Stimulated activated CD4-positive, alpha-beta T cell treated with anti-CD3 and anti-CD28 coated beads, Interleukin-4, amount 100 ng/mL, for 1 hour (primary cell): ENCODE measurements around the gene CFAP92.
"Not testable (repeated sequence)": the region's sequence is repeated elsewhere in the genome, so short reads cannot be mapped to it uniquely, and the experiment has no call there.

Experiments used
- DNase-seq: peaks from one replicate; pipeline ENCODE4 v3.0.0-alpha.2; 2020

CFAP92 gene

DNA sequence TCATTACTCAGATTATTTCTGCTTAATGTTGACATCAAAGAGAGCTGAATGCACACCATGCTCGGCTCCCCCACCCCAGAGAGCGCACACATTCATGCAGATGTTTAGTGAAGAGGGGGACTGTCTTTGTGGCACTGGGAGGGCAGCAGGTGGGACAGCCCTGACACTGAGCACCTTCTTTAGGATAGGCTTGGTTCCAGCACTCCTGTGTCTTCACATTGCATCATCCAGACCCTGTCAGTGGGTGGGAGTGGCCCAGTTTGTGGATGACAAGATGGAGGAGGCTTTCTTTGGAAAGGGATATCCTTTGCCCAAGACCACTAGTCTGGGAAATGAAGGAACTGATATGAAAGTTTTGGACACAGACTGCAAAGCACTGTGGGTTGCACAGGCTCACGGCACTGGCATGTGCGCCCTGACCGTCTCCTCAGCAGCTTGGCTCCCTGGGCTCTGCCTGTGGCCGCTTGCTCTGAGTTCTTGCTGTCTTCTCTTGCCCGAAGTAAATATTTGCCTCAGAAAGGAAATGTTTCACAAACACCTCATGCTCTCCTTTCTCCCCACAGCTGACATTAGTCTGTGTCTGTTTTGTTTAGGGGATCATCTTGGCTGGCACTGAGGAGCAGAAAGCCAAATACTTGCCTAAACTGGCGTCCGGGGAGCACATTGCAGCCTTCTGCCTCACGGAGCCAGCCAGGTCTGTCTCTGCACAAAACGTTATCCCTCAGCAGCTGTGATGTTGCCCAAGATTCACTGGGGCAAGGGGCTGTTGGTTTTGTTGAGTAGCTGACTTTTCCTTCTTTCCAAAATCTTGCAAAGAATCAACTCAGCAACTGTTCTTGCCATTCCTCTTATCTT lies 97.8 kb downstream of the CFAP92 start:
- DNase-seq, result no peak

DNA sequence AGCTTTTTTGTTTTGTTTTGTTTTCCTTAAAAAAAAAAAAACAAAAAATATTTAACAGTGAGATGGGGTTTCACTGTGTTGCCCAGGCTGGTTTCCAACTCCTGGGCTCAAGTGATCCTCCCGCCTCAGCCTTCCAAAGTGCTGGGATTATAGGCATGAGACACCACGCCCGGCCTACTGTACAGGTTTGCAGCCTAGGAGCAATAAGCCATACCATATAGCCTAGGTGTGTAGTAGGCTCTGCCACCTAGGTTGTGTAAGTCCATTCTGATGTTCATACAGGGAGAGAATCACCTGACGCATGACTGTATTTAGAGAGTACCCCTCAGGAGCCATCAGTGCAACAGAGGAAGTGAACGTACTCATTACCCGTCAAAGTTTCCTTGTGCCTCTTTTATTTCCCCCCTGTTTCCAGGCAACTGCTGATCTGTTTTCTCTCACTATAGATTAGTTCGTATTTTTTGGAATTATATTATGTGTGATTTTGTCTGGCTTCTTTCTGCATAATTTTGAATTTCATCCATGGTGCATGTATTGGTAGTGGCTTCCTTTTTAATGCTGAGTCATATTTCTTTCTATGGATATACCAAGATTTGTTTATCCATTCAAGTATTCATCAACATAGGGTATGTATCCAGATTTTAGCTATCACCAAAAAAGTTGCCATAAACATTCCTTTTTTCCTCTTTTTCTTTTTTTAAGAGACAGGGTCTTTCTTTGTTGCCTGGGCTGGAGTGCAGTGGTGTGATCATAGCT lies 104.6 kb downstream of the CFAP92 start:
- DNase-seq, result no peak

GRCh38 chr3:128884992-128885391 lies 108.9 kb downstream of the CFAP92 start:
- no peak for DNase-seq

- DNase-seq, result no peak
These were observed 111.2 kb downstream of the CFAP92 start for GRCh38 chr3:128882719-128883118.

- DNase-seq, result no peak
These were observed 112.3 kb downstream of the CFAP92 start for GRCh38 chr3:128881576-128881975.

DNA sequence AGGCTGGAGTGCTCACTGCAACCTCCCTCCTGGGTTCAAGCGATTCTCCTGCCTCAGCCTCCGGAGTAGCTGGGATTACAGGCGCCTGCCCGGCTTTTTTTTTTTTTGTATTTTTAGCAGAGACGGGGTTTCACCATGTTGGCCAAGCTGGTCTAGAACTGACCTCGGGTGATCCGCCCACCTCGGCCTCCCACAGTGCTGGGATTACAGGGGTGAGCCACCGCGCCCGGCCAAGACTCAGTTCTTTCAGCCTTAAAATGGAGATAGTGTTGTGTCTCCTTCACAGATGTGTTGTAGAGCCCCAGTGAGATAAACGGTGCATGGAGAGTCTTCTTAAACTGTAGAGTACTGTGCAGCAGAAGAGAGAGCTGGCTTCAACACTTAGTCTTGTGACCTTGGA lies 113.4 kb downstream of the CFAP92 start:
- not testable (repeated sequence) for DNase-seq

- no peak for DNase-seq
These were observed 113.9 kb downstream of the CFAP92 start for GRCh38 chr3:128879991-128880390.

- DNase-seq, result peak; percentile 96
These were observed 114.5 kb downstream of the CFAP92 start, which contains the start of gene ACAD9 for GRCh38 chr3:128879125-128879969. TSS of gene ACAD9 (plus strand) at chr3:128879620. CDS start at chr3:128879692, 72 bp downstream.

DNA sequence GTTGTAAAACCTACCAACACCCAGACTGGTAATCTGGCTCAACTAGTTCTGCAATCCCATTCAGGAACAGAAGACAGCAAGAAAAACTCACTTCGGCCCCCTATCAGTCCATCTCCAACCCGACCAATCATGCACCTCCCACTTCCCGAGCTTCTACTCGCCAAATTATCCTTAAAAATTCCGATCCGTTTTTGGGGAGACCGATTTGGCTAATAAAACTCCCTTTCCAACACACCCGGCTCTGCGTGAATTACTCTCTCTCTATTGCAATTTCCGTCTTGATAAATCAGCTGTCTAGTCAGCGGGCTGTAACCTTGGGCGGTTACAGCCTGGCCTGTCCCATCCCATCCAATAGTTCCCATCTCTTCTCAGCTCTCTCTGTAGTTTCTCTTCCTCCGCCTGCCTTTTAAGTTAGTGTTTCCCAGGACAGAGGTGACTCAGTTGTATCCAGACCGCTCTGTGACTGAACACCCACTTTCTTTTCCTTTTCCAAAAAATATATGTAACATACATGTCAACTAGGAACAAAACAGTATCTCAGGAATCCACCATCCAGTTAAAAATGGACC lies 115.2 kb downstream of the CFAP92 start:
- DNase-seq, result peak; percentile 9

DNA sequence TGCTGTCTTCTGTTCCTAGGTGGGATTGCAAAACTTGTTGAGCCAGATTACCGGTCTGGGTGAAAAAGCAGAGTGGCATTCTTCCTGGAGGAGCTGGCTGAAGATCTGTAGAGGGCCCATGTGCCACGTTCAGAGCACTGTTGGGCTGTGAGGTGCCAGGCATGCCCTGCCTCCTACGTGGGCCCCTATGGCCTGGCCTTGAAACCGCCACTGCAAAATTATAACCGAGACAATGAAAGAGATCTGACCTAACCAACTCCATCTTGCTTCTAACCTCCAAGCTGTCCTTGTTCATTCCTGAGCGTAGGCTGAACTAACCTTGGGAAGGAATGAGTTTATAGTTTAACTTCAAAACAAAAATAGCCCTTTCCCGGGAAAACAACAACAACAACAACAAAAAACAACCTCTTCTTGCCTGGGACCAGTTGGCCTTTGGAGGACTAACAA lies 115.8 kb downstream of the CFAP92 start:
- DNase-seq, result no peak

DNA sequence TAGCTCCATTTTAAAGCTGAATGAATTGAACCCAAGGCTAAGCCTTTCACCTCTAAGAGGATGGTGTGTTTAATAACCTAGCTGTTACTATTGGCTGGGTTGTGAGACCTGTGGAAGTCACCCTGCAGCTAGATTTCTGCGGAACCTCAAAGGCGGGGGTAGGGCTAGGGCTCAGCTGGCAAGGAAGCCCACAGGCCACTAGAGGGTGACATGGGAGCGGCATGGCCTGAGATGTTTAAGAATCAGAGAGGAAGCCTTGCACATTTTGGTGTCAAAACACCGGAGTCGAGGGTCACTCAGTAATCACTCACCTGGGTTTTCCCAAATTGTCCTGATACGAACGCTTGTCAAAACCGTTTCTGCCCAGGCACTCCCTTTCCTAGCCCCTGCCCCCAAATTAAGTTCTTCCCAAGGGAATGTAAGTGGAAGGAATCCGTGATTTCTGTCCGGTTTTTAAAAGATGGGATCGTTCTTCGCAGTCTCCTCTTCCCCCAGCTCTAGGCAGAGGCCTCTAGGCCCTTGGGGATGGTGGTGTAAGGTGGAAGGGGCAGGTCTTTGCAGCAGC lies 118.2 kb downstream of the CFAP92 start:
- peak; percentile 66 for DNase-seq

GRCh38 chr3:128874481-128875180 lies 119.2 kb downstream of the CFAP92 start:
- DNase-seq, result no peak

DNA sequence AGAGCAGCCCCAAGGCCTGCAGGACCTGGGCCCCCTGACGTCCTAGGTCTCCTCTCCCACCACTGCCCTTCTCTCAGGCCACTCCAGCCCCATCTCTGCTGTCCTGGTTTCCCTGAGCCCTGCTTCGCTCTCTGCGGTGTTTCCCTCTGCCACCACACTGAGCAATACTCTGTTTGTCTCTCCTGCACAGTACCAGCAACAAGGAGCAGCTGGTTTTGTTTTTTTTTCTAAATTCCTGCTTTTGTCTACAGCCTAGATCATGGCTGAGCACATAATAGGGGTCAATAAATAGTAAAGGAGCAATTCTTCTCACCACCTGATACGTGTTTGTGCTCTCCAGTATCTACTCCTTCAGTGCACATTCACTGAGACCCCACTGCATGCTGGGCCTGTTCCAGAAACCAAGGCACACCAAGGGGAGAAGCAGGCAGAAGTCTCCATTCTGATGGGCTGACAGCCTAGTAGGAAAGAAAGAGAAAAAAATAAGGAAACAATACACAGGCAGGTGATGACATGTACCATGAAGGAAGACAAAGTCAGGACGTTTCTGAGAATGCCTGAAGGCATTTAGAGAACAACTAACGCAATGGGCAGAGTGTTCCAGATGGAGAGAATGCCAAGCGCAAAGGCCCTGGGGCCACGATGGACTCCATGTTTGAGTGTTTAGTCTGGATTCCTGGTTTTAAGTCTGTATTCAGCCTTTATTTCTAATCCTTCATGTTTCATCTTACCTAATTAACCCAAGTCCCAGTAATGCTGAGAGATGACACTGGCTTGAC lies 120.4 kb downstream of the CFAP92 start:
- DNase-seq, result no peak

DNA sequence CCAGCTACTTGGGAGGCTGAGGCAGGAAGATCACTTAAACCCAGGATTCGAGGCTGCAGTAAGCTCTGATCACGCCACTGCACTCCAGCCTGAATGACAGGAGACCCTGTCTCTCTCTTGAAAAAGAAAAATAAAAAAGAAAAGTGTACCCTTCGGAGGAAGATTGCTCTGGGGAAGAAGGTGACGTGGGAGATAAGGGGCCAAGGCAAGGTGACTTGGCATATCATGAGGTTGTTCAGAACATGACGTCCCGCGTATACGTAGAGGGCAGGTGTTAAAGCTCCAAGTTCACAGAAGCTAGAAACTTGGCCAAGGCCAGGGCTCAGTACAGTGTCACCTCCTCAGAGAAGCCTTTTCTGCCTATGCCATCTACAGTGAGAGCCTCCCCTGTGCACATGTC lies 121.1 kb downstream of the CFAP92 start:
- DNase-seq, result no peak

DNA sequence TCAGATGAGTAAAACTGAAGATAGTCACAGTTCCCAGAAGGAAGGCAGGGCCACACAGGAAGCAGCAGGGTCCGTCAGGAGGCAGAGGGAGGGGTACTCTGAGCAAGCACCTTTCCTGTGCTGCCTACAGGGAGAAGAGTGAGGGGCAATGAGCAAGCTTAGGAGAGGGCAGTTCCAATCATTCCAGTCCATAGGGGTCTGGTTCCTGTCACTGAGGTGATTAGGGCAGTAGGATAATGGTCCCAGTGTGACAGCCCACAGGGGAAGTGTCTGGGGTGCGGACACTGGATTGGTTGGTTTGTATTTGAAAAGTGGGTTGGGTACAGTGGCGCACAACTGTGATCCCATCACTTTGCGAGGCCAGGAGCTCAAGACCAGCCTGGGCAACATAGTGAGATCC lies 121.6 kb downstream of the CFAP92 start:
- DNase-seq, result no peak

DNA sequence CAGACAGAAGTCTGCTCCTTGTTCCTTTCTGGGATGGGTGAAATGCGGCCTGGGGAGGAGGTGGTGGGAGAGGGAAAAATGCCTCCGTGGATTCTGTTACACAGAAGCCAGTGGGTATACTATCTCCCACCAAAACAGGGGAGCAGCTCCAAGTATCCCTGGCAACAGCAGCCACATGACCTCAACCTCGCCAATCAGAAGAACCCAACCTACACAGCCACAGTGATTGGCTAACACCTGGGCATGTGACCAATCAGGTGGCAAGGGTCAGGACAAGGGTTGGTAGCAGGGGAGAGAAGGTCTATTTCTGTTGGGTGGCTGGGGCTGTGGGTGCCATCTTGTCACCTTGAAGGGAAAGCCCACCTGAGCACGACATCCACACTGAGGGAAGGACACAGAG lies 123.5 kb downstream of the CFAP92 start:
- no peak for DNase-seq

- DNase-seq, result no peak
These were observed 126.4 kb downstream of the CFAP92 start for GRCh38 chr3:128867200-128868125.

- not testable (repeated sequence) for DNase-seq
These were observed 128.7 kb downstream of the CFAP92 start for GRCh38 chr3:128864849-128865804.
